Suppressor macrophage treated with lipopolysaccharide for 4 hours (primary cell): ENCODE results near the gene RSBN1L.
A peak's percentile ranks its signal among the peaks of the same experiment; 100 is the strongest.
"Not testable (repeated sequence)": the region's sequence is repeated elsewhere in the genome, so short reads cannot be mapped to it uniquely, and the experiment has no call there.

Experiments
- DNase-seq: peaks from one replicate; pipeline ENCODE4 v3.0.0-alpha.2; 2020

RSBN1L gene

GRCh38 chr7:77696057-77696642 lies at the start of gene RSBN1L:
TSS of gene RSBN1L (plus strand) at chr7:77696459. CDS start at chr7:77696470, 11 bp downstream.
- DNase-seq = peak; percentile 98

DNA sequence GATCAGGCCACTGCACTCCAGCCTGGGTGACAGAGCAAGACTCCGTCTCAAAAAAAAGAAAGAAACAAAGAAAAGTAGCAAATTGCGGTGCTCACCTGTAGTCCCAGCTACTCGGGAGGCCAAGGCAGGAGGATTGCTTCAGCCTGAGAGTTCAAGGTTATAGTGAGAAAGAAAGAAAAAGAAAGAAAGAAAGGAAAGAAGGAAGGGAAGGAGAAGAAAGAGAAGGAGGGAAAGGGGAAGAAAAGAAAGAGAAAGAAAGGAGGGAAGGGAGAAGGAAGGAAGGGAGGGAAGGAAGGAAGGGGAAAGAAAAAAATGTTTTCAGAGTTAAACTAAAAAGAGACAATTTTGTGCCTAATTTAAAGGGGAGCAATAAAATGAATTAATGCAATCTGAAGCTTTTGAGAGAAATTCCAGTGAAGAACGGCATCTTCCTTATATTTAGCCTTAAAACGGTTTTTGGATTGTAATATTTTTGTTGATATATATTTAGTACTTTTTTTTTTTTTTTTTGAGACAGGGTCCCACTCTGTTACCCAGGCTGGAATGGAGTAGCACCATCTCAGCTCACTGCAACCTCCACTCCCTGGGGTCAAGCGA lies 47.4 kb upstream of the RSBN1L start:
- DNase-seq = no peak

GRCh38 chr7:77649716-77650349 lies 46.4 kb upstream of the RSBN1L start:
- DNase-seq = no peak

GRCh38 chr7:77651575-77652162 lies 44.6 kb upstream of the RSBN1L start:
- DNase-seq = peak; percentile 54

DNA sequence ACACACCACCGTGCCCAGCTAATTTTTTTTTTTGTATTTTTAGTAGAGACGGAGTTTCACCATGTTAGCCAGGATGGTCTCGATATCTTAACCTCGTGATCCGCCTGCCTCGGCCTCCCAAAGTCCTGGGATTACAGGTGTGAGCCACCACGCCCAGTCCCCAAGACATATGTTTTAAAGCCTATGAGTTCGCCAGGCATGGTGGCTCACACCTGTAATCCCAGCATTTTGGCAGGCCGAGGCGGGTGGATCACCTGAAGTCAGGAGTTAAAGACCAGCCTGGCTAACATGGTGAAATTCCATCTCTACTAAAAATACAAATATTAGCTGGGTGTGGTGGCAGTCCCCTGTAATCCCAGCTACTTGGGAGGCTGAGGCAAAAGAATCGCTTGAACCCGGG lies 43.4 kb upstream of the RSBN1L start:
- DNase-seq = not testable (repeated sequence)

DNA sequence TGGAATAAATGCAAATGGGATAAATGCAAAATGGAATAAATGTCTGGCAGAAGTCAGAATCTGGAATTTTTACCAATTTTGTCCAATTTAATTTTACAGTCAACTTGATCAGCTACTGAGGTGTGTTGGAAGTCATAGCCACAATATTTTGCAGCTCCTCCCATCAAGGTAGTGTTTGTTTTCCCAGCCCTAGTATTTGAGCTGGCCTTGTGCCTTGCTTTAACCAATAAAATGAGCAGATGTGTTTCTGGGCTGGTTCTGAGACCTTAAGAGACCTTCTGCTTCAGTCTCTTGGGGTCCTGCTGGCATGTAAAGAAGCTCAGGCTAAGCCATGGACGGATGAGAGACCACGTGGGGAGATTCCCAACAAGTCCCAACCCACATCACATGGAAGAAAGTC lies 42.7 kb upstream of the RSBN1L start:
- DNase-seq = no peak

DNA sequence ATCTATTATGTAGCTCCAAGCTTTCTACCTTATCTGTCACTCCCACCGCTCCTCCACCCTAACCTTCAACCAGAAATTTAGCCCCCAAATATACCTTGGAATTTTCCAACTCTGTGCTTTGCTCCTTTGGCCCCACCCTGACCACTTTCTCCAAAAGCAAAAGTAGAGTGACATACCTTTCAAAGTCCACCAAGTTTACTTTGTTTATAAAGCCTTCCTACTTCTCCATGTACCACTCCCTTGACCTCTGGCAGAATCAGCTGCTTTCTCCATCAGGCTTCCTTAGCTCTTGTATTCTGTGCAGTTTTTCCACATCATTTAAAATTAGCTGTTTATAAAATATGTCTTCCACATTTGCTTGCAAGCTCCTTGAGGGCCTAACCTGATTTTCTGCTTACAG lies 40.9 kb upstream of the RSBN1L start:
- DNase-seq = no peak

DNA sequence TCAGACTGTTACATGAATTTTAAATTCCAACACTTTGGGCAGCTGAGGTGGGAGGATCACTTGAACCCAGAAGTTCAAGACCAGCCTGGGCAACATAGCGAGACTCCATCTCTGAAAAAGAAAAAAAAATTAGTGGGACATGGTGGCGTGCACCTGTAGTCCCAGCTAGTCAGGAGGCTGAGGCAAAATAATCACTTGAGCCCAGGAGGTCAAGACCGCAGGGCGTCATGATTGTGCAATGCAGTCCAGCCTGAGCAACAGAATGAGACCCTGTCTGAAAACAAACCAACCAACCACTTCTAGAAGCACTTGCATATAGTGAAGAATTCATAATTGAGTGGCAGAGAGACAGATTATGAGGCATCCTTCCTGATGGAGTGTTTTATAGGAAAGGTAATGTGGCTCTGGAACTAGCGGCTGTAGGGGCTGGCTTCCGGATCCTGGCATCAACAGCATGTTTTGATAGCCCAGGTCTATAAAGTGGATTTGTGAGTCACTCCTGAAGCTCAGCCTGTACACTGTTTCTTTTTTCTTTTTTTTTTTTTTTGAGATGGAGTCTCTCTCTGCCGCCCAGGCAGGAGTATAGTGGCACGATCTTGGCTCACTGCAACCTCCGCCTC lies 40.3 kb upstream of the RSBN1L start:
- DNase-seq = no peak

DNA sequence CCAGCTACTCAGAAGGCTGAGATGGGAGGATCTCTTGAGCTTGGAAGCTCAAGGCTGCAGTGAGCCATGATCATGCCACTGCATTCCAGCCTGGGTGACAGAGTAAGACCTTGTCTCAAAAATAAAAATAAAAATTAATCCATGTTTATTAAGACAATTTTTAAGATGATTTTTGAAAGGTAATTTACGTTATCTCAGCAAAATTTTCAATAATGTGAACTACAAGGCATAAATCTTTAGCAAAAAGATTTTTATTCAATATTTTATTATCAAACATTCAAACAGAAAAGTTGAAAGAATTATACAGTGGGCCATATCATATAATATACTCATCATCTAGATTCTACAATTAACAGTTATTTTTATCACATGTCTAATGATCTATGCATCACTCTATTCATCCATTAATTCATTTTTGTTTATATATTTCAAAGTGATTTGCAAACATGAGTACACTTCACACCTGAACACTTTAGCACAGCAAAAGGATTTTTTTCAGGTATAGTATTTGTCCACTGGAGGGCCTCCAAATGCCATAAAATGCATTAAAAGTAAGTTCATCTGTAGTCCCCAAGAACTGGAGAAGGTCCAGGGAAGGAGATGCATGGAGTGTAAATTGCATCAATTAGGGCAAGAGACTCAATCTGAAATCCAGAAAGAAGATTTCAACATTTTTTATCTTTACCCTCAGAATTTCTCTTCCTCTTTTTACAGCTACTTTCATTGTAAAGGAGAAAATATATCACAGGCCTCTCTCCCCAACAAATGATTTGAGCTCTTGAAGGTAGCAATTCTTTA lies 38.6 kb upstream of the RSBN1L start:
- DNase-seq = peak; percentile 47

GRCh38 chr7:77658928-77659327 lies 37.3 kb upstream of the RSBN1L start:
- no peak for DNase-seq

- no peak for DNase-seq
These were observed 34.4 kb upstream of the RSBN1L start for GRCh38 chr7:77661816-77662215.

- DNase-seq = no peak
These were observed 33.4 kb upstream of the RSBN1L start for GRCh38 chr7:77662869-77663268.

DNA sequence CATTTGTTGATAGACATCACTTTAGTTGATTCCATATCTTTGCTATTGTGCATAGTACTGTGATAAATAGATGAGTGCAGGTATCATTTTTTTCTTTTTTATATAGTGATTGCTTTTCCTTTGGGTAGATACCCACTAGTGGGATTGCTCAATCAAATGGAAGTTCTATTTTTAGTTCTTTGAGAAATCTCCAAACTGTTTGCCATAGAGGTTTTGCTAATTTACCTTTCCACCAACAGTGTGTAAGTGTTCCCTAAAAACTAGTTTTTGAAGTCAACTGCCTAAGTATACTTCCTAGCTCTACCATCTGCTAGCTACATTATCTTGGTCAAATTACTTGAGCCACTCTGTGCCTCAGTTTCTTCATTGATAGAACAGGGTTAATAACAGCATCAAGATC lies 31.5 kb upstream of the RSBN1L start:
- DNase-seq = no peak

DNA sequence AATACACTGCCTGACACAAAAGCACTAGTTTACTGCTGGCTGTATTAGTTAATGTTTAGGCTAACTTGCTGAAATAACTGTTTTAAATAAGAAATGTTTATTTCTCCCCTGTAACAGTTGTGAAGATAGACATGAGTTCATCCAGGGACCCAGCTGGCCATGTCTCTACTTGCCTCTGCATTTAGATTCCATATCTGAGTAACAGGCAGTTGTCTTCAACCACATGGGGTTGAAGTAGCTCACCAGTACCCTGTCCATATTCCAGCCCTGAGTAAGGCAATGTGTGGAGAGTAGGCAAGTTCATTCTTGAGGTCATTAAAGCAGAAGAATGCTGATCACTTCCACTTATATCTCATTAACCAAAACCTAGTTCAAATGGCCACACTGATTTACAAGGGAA lies 31.1 kb upstream of the RSBN1L start:
- no peak for DNase-seq

DNA sequence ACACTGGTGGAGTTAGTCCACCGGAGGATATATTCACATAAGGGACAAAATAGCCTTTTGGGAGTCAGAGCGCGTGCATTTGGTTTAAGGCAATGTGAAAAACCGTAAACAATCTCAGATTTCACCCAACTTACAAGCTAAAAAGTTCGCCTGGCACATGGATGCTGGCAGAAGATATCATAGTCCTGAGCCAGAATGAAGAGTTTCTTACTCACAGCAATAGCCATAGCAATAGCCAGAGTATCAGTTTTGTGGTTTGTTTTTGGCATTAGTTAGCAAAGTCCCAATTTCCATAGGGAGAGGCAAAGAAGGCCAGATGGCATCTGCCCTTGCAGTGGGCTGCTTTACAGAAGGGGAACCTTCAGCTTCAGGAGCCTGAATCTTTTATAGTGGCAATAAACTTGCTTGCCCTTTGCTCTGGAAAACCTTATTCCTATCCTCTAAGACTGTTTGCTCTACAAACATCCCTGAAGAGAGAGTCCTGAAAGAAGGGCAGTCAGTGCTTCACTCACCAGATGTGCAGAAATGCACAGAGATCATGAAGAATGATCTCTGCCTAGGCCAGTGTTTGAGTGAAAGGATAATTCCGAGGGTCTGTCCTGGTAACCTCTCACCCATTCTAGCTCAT lies 28.7 kb upstream of the RSBN1L start:
- no peak for DNase-seq

DNA sequence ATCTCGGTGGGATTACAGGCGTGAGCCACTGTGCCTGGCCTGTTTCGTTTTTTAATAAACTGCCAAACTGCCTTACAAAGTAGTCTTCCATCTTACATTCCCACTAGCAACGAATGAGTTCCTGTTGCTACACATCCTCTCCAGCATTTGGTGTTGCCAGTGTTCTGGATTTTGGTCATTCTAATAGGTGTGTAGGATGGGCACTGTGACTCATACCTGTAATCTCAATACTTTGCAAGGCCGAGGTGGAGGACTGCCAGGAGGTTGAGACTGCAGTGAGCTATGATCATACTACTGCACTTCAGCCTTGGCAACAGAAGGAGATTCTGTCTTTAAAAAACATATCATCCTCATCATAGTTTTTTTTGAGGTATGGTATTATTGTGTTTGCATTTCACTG lies 21.4 kb upstream of the RSBN1L start:
- DNase-seq = no peak

DNA sequence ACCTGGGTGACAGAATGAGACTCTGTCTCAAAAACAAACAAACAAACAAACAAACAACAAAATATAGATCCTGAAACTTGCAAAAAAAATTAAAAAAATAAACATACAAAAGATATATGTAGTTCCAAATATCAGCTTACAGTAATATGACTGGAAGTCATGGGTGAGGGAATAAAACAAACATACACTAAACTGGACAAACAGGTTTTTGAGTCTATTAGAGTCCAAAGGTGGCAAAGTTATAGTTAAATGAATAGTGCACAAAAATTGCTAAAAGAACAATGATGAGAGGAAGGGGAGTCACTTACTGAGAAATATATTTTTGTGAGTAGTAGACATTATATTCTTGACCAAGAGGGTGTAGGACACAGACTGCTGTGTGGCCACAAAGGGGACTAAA lies 16.7 kb upstream of the RSBN1L start:
- DNase-seq = no peak

DNA sequence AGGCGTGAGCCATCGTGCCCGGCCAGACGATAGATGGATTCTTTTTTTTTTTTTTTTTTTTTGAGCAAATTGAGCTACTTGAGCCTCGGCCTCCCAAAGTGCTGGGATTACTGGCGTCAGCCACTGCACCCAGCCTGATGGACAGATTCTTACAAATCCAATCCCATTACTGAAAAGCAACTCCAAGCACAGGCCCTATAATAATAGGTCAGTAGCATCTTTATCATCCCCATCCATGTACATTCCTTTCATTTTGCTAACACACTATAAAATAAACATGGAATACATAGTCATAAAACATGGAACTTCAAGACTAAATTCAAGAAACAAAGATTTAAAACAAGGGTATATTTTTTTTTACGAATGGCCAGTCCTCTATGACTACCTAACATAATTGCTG lies 16.0 kb upstream of the RSBN1L start:
- no peak for DNase-seq

- no peak for DNase-seq
These were observed 12.2 kb upstream of the RSBN1L start for GRCh38 chr7:77684030-77684429.

GRCh38 chr7:77685233-77685632 lies 11.0 kb upstream of the RSBN1L start:
- DNase-seq = peak; percentile 34

- DNase-seq = no peak
These were observed 9.0 kb upstream of the RSBN1L start for GRCh38 chr7:77687100-77687746.

DNA sequence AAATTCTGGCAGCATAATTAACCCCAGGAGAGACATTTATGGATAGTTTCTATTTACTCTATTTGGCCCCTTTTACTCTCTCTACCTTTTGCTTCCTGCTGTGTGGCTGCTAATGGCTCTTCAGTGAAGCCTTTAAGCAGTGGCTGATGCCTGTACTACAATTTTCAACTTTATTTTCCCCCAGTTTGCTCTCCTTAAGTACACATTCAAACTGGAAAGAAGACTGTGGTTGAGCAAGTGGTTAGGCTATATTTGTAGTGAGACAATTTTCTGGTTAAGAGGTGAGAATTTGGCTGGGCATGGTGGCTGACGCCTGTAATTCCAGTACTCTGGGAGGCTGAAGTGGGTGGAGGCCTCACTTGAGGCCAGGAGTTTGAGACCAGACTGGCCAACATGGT lies 8.5 kb upstream of the RSBN1L start:
- no peak for DNase-seq
